CD4-positive, alpha-beta T cell treated with Interleukin-1 beta for 1 hour (primary cell): ENCODE results near the gene EXOC3L4.
A peak's percentile ranks its signal among the peaks of the same experiment; 100 is the strongest.

ENCODE experiments used
- DNase-seq, 2 donors: peaks; one replicate each; pipeline ENCODE4 v3.0.0-alpha.2; 2020 to 2022

EXOC3L4 gene

DNA sequence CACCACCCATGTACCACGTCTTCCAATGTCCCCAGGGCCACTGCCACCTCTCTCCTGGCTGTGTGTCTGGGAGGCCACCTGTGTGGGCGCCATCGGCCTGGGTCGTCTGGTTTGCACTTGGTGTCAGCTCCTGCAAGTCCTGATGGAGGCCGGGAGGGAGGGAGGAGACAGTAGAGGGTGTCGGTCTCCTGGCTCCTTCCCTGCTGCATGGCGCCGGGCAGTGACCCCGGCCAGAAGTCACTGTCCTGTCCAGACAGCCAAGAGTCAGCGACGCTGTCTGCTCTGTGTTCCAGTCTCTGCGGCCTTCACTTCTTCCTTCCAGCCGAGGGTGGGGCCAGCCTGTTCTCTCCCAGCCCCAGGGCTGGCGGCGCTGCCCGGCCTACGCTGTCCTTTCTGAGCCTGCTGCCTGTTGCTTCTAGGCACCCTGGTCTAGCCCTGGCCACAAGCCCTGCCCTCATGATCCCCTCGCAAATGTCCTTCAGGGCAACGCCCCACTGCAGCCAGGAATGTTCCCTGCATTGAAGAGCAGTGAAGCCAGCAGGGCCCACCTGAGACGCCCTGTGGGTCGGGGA lies 23.5 kb upstream of the EXOC3L4 start:
- DNase-seq, result no peak

DNA sequence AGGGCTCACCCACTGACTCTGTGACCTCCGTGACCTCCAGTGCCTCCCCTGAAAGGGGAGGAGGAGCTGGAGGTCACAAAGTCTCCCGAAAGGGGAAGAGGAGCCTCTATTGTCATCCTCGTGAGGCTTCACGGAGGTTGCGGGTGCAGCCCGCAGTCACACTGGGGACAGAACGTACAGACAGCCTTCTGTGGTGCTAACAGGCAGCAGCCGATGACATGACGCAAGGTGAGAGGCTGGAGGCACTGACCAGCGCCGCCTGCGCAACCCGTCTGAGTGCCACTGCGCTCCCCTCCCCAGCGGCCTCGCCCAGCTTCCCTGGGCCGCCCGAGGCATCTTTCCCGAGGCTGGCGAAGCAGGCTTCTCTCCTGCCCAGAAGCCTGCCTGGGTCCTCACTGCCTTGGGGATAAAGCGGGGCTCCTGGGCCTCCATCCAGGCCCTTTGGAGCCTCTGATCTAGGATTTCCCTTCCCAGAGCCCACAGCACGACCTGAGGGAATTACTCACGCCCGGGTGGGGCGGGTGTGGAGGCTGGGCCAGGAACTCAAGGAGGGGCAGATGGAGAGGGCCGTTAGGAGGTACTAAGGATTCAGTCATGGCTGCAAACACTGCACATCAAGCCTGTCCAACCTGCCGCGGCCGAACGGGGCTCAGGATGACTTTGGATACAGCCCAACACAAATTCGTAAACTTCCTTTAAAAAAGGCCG lies 22.8 kb upstream of the EXOC3L4 start:
- no peak for DNase-seq

DNA sequence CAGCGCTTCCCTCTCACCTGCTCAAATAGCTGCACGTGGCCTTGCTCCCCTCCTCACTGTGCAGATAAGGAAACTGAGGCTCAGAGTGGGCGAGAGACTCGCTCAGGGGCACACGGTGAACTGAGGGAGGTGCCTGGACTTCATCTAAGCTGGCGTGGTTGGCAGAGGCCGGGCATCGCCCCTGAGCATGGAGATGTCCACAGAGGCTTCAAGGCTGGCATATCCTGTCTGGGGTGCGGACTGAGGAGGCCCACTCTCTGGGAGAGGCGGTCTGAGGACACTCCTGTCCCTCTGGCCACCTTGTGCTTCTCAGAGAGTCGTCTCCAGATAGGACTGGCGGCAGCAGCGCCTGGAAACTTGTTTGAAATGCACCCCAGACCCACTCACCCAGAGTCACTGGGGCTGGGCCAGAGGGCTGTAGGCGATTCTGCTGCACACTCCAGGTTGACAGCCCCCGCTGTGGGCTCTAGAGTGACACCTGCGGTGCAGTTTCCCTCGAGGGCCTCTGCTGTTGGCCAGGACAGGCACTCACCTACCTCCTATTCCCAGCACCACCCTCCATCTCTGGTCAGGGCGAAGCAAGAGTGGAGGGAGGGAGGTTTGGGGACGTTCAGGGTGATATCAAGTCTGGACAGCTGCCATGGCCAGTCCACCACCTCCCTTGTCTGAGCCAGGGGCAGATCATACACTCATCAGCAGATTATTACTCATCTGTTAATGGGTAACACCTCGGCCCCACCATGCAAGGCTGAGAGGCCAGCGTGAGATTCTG lies 21.7 kb upstream of the EXOC3L4 start:
- DNase-seq, result no peak

DNA sequence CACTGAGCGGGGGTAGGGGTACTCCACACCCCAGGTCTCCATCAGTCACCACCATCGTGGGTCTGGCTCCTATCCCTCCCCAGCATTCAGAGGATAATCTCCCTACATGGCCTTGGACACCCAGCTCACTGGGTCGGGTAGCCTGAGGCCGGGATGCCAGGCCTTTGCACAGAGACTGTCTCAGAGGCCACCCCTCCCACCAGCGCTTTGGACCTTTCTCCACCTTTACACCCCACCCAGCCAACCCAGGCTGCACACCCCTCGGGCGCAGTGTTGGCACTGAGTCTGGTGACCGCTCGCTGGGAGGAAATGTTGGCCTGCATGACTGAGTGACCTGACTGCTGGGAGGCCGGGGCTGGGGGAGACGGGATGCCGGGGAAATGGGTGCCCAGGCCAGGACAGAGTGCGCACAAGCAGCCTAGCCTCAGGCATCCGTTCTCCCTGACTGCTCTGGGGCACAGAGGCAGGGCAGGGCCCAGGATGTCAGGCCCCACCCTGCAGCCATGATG lies 21.1 kb upstream of the EXOC3L4 start:
- no peak for DNase-seq

DNA sequence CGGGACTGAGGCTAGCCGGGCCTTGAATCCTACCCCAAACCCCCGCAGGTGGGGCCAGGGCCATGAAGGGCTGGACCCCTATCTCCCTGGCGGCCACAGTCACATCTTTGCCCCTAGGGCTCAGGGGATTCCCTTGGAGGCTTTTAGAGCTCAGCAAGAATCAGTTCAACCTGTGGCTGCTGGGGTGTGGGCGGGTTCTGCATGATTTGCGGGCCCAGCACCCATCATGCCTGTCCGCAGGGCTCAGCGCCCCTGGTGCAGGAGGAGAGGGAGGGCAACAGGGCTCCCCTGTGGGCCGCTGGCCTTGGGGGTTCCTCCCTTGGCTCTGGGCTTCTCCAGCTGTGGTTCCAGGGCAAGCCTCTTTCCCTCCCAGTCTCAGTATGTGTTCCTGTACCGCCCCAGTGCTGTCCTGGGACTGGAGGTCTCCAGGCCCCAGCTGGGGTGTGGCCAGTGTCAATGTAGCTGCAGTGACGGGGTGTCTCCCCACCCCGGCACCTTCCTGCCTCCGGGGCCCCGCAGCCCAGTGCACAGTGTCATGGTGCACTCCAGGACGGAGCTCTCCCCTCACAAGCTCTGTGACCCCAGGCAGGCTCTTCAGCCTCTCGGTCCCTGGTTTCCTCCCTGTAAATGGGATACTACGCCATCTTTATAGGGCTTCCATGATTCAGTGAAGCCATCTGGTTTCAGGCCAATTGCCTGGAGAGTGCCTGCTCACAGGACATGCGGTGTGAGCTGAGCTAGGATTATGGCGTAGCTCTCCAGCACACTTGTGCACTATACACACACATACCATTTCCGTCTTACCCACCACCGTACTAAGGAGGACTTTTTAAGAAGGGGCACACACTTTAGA lies 20.4 kb upstream of the EXOC3L4 start:
- DNase-seq, result no peak

DNA sequence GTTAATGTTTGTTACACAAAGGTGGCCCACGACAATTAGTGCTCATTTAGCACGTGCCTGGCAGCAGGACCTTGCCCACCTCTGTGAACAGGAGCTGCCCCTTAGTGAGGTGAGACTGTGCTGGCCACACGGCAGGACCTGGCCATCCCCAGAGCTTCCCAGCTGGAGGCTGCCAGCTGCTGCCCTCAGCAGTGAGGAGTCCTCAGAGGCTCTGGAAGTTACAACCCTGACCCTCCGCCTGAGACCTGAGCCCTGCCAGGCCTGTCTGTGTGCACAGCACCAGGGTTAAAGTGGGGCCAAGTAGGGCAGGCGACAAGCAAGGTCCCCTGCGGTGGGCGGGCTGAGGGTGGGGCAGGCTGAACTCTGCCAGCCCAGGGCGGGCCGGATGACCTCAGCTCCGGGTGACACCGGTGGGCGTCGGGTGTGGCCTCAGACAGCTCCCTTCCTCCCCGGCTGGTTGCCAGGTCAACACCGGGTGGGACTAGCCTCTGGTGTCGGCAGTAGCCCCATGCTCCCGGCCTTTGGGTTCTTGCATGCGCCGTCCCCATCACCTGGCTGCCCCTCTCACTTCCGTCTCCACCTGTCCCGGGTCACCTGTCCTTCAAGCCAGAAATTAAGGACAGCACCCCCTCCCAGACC lies 19.7 kb upstream of the EXOC3L4 start:
- DNase-seq, result peak in 1 of 2 donors; percentile 33

DNA sequence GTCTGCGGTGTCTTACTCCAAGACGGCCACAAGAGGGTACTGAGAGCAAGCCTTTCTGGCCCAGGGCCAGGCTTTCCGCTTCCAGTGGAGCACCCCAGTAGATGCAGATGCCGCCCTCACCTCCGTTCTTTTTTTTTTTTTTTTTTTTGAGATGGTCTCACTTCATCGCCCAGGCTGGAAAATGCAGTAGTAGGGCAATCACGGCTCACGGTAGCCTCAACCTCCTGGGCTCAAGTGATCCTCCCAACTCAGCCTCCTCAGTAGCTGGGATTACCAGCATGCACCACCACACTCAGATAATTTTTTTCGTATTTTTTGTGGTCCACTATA lies 16.1 kb upstream of the EXOC3L4 start:
- DNase-seq, result peak; percentile 78 to 80

DNA sequence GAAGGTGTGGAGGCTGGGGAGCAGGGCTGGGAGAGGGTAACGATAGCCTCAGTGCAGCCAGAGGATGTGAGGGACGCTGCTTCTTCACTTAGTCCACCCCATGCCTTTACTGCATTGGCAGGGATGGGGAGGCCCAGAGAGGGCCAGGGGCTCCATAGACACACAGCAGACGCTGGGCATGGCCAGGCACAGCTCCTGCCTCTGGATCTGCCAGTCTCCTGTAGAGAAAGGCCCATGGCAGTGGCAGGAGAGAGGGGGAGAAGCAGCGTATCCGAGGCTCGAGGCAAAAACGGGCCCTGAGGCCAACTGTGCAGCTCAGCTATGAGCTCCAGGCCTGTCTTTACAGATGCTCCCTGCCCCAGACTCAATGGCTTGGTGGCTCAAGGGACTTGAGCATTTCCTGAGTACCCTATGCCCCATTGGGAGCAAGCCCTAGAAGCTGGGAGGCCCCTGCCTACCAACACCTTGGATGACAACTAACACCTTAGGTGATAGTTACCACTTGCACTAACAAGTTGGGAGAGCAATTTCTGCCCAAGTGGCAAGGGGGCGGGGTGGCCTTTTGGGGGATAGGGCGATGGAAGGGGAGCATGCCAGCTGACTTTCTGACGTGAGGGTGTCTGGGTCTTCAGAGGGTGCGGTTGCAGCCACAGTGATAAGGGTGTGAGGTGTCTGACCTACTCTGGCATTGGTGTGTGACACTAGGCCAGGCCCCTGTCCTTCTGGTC lies 15.5 kb upstream of the EXOC3L4 start:
- DNase-seq, result no peak

DNA sequence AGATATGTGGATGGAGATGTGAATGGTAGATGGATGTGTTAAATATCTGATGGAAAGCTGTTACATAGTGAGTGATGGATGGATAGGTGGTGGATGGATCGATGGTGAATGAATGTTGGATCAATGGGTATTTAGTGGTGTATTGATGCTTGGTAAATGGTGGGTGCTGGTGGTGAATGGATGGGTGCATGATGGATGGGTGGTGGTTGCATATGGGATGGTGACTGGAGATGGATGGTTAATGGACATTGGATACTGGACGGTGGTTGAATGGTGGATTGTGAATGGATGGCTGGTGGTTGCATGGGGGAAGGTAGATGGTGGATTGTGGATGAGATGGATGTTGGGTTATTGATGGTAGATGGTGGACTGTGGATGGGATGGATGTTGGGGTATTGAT lies 12.6 kb upstream of the EXOC3L4 start:
- DNase-seq, result no peak

DNA sequence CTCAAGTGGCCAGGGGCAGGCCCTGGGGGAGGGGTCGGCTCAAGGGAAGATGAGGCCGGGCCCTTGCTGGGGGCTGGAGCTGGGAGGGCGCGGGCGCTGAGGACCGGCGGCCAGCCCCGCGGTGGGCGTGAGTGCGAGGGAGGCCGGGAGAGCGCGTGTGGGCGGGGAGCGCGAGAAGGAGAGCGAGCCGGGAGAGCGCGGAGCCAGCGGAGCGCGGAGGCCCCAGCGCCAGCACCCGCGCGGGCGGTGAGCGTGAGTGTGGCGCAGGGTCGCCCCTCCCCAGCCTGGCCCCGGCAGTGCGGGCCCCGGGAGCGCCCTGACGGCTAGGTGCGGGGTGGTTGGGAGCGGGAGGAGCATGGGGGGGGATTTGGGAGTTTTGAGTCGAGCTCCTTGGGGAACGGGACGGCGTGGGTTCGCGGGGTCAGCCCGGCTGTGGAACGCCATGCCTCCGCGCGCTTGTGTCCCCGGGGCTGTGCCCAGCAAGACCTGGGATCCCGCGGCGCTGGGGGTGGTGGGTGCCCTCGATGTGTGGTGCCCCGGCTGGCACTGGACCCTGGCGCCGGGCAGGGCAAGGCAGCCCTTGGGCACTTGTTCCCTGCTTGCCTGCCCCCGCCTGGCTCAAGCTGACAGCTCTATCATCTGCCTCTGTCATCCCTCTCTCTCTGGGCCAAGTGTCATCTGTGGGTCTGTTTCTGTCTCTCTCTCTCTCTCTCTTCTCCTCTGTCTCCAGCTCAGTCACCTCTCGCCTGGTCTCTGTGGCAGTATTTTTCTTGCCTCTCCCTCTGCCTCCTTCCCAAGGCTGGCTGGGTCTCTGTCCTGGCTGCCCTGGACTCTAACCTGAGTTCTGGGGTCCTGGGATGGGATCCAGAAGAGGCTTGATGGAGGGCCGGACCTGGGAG lies 10.3 kb upstream of the EXOC3L4 start, which contains the start of gene LBHD2:
LBHD2 (plus strand) TSS at position 190 of the 899 bp plus-strand sequence. CDS start 1,803 bp downstream, outside the sequence.
- no peak for DNase-seq

DNA sequence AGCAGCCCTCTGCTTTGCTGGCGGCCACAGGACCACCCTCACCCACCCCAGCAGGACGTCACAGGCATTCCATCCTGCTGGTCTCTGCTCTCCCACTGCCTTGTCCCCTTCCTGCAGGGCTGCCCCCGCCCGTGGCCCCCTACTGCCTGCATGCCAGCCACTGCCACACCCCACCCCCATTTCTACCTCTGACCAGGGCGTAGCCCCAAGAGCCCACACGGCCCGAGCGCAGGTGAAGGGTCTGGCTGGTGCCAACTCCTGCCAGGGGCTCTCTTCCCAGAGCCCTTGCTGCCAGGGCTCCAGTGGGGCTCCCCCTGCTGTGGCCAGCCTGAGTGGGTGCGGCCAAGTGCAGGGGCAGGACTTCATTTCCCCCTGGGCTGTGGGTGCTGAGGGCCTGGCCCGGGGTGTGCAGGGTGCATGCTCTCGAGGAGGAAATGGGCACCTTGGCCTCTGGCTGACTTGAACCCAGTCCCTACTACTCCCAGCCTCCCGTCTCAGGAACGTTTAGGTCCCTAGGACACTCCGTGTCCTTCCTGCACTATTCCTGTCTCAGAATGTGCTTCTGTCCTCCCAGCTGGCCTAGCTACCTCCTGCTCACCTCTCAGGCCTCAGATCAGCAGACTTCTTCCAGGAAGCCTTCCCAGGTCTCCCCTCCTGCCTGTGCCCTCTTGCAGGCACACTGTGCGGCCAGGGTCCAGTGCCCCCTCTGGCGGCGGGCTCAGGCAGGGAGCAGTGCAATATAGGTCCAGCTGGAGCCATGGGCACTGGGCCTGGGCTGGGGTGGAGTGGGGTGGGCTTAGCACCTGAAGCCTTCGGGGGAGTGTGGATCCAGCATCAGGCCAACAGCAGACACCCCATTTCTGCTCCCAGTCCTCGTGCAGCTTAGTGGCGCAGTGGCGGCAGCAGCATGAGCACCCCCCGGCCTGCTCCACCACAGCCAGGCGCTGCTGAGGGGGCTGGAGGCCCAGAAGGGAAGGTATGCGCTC lies 9.1 kb upstream of the EXOC3L4 start:
- no peak for DNase-seq

DNA sequence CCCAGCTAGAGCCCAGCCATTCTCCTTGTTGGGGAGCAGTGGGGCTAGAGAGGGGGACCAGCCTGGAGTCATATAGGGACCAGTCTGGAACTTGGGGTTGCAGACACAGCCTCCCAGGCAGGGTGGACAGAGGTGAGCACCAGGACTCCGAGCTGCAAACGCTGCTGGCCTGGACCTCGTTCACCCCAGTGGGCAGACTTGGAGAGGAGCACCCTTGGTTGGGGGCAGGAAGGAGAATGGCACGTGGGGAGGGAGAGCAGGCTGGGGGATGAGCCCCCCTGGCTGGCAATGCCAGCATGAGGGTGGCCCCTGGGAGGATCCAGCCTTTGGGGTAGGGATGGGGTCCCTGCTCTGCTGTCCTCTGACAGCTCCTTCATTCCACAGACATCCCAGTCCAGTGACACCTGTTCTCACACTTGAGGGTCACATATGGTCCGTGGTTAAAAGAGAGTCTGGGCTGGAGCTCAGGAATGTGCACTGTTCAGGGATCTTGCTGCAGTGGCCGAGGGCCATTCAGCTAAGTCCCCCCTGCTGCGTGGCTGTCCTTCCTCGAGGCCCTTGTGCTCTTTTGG lies 7.7 kb upstream of the EXOC3L4 start:
- no peak for DNase-seq

DNA sequence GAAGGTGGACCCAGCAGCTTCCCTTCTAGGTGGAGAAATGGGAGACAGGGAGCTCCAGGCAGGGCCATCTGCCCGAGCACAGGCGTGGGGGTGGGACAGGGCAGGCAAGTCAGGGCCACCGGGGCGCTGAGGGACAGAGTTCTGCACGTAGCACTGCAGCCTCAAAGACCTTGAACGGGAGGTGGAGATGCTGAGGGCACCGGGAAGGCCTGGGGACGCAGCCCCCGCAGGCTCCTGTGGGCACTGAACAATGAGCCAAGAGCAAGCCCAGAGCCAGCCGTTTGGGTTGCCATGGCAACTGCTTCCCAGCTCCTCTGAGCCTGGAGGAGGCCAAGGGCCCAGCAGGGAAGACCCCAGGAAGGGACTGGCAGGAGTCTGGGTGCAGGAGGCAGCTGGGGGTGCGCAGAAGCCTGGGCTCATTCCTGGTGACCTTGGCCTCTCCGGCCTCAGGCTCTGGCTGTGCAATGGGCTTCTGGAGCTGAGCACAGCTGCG lies 7.1 kb upstream of the EXOC3L4 start:
- DNase-seq, result no peak

DNA sequence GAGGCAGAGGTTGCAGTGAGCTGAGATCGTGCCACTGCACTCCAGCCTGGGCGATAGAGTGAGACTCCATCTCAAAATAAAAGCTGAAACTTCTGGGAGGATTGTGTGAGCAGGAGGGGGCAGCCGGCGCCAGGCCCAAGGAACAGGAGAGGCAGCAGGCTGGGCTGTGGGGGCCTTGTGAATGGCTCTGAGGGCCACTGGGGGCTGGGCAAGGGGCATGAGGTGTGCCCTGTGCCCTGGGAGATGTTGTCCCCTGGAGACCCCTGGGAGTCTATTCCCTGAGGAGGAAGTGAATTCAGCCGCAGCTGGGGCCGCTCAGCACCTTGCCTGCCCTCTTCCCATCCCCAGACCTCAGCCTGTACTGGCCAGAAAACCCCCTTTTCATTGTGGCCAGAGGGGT lies 5.6 kb upstream of the EXOC3L4 start:
- no peak for DNase-seq

DNA sequence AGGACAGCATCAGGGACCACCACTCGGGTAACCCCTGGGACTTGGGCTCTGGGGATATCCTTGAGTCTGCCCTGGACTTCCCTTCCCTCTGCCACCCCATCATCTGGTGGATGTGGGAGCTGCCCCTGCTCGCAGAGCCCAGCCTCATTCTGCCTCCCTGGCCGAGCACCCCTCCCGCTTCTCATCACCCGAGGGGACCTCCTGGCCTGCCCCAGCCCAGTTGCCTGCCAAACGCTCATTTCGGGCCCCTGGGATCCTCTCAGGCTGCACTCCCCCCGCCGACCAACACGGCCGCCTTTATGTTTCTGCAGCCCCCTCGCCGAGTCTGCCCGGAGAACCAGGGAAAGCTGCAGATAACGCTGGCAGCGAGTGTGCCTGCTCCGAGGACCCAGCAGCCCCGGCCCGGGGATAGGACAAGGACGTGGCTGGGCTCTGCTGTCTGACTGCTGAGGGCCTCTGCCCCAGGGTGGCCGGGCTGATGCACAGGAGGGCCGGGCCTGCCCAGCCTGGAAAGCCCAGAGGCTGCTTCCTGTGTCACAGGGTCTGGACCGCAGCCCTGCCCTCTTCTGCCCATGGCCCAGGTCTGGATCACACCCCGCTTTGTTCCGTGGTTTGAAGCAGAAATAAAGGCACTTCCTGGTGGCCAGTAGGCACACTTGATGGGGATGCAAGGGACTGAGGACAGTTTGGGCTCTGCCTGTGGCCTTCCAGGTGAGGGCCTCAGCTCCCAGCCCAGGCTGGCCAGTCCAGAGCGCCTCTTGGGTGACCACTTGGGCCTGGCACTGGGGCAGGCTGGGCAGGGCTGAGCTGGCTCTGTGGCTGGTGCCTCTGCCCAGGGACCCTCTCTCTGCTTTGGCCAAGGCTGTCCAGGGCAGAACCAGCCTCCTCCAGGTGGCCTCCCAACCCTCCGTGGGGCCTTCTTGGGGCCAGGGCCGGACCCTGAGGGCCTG lies 4.9 kb upstream of the EXOC3L4 start:
- DNase-seq, result no peak

DNA sequence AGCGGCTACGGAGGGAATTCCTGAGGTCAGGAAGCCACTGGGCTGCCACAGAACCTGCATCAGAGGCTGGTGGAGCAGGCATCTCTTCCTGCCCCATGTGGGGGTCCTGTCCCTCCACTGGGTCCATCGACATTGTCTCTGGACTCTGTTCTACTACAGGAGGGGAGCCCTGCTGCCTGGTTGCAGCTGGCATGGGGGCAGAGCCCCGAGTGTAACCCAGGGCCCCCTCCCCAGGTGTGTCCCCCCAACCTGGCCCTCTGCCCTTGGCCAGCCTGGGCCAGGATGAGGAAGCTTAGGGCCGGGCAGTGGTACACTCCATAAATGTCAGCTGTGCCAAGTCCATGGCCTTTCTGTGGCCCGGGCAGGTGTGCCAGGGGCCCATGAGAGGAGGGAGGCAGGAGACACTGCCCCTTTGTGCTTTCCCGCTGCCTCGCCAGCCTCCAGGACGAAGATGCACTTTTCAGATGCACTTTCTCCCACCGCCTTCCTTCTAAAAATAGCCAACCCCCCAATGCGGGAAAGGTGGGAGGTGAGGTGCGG lies 4.0 kb upstream of the EXOC3L4 start:
- DNase-seq, result no peak
